Measurements from ENCODE around the gene HMGB3.

The HMGB3 gene

GRCh38 chrX:151000861-151001331 is 17.8 kb downstream of the HMGB3 start:
- H3K9me3 ChIP-seq (ENCODE audit: insufficient read depth, low read length), result no peaks in the 10 kb centered on the region
- H3K4me2 ChIP-seq (ENCODE audit: low read depth, low read length, poor library complexity, severe bottlenecking), result no peak overlapping the region
- H3K27me3 ChIP-seq (ENCODE audit: low read length), result no peaks in the 10 kb centered on the region
- no peaks in the 10 kb centered on the region for H3K36me3 ChIP-seq (ENCODE audit: low read length)
- H2AFZ ChIP-seq (ENCODE audit: low read depth, low read length, severe bottlenecking), result no peak overlapping the region
- no peak for TF ChIP-seq CTCF (IDR thresholded peaks at IDR 0.05; ENCODE audit: insufficient read depth, low read length, poor library complexity, severe bottlenecking)
- TF ChIP-seq EZH2phosphoT487 (conservative IDR thresholded peaks at IDR 0.05; ENCODE audit: low read length), result no peak
- H3F3A ChIP-seq (ENCODE audit: insufficient read depth), result no peaks in the 10 kb centered on the region
- H3K9me2 ChIP-seq (replicated peaks; ENCODE audit: insufficient read depth, low read length), result no peaks in the 10 kb centered on the region
- no peak overlapping the region for H3K27ac ChIP-seq (ENCODE audit: low read depth, low read length)
- no peaks in the 10 kb centered on the region for H4K20me1 ChIP-seq (ENCODE audit: low read depth, low read length)
- no peak overlapping the region for H3K4me3 ChIP-seq (ENCODE audit: insufficient read depth, low read length, poor library complexity, severe bottlenecking)
- H3K9ac ChIP-seq (ENCODE audit: low read length), result no peak overlapping the region
- H3K79me2 ChIP-seq (ENCODE audit: insufficient read depth, low read length), result no peaks in the 10 kb centered on the region

- Histone ChIP-seq H3K9me3 (ENCODE audit: insufficient read depth, low read length) (no peaks in the 10 kb centered on the region), H3K79me2 (ENCODE audit: insufficient read depth, low read length) (no peaks in the 10 kb centered on the region), H3K36me3 (ENCODE audit: low read length) (no peaks in the 10 kb centered on the region), H3K27ac (ENCODE audit: low read depth, low read length) (no peak overlapping the region), H3K9ac (ENCODE audit: low read length) (no peak overlapping the region), H3K4me2 (ENCODE audit: low read depth, low read length, poor library complexity, severe bottlenecking) (no peak overlapping the region), H3K9me2 (replicated peaks; ENCODE audit: insufficient read depth, low read length) (no peaks in the 10 kb centered on the region), H3K27me3 (ENCODE audit: low read length) (no peaks in the 10 kb centered on the region), H2AFZ (ENCODE audit: low read depth, low read length, severe bottlenecking) (no peak overlapping the region), H3K4me3 (ENCODE audit: insufficient read depth, low read length, poor library complexity, severe bottlenecking) (no peak overlapping the region), H4K20me1 (ENCODE audit: low read depth, low read length) (no peaks in the 10 kb centered on the region), H3F3A (ENCODE audit: insufficient read depth) (no peaks in the 10 kb centered on the region)
- no peak for TF ChIP-seq EZH2phosphoT487 (conservative IDR thresholded peaks at IDR 0.05; ENCODE audit: low read length)
- TF ChIP-seq CTCF (IDR thresholded peaks at IDR 0.05; ENCODE audit: insufficient read depth, low read length, poor library complexity, severe bottlenecking), result no peak
Observed at GRCh38 chrX:151004085-151004484, 20.9 kb downstream of the HMGB3 start.

GRCh38 chrX:151006410-151007109 is 23.4 kb downstream of the HMGB3 start:
- H3K27me3 ChIP-seq (ENCODE audit: low read length), result no peaks in the 10 kb centered on the region
- H2AFZ ChIP-seq (ENCODE audit: low read depth, low read length, severe bottlenecking), result no peak overlapping the region
- no peak for TF ChIP-seq CTCF (IDR thresholded peaks at IDR 0.05; ENCODE audit: insufficient read depth, low read length, poor library complexity, severe bottlenecking)
- no peak for TF ChIP-seq EZH2phosphoT487 (conservative IDR thresholded peaks at IDR 0.05; ENCODE audit: low read length)
- H3K4me3 ChIP-seq (ENCODE audit: insufficient read depth, low read length, poor library complexity, severe bottlenecking), result no peak overlapping the region
- no peak overlapping the region for H3K4me2 ChIP-seq (ENCODE audit: low read depth, low read length, poor library complexity, severe bottlenecking)
- no peaks in the 10 kb centered on the region for H3F3A ChIP-seq (ENCODE audit: insufficient read depth)
- H3K27ac ChIP-seq (ENCODE audit: low read depth, low read length), result no peak overlapping the region
- H3K9ac ChIP-seq (ENCODE audit: low read length), result no peak overlapping the region
- no peaks in the 10 kb centered on the region for H3K9me3 ChIP-seq (ENCODE audit: insufficient read depth, low read length)
- H3K9me2 ChIP-seq (replicated peaks; ENCODE audit: insufficient read depth, low read length), result no peaks in the 10 kb centered on the region
- H3K36me3 ChIP-seq (ENCODE audit: low read length), result no peaks in the 10 kb centered on the region
- H4K20me1 ChIP-seq (ENCODE audit: low read depth, low read length), result no peaks in the 10 kb centered on the region
- H3K79me2 ChIP-seq (ENCODE audit: insufficient read depth, low read length), result no peaks in the 10 kb centered on the region
